Right lobe of liver (tissue), 4 donors: ENCODE results near the gene PARVA.

Experiments
- CTCF ChIP-seq, 4 donors: fragments of 200-600 bp in 3 of 4; fragments of 450-650 bp in 1 of 4; IDR thresholded peaks; one replicate each; pipeline versions ENCODE4 v1.5.1 to v1.8.0; 2016 to 2022; ENCODE audit warnings: antibody characterized with exemption in 4 of 4, mild to moderate bottlenecking in 2 of 4
- POLR2A ChIP-seq: fragments of 450-650 bp; IDR thresholded peaks from one replicate; pipeline ENCODE4 v1.6.1; 2017; ENCODE audit warnings: antibody characterized with exemption, mild to moderate bottlenecking
- donor health status: DM: no; HTN: no; CAD: no.
- donor health status: DM: no; HTN: no; CAD: no.
- donor health status: DM: no; HTN: yes; CAD: no.

- TF ChIP-seq CTCF (IDR thresholded peaks at IDR 0.05) (no peak), POLR2A (no peak)
These were observed 160.5 kb downstream of the PARVA start for GRCh38 chr11:12537778-12538401.
